NCI-H82 treated with DMSO at 0.1 percent for 48 hours (cell line): ENCODE measurements around the gene FMOD.
A peak's percentile ranks its signal among the peaks of the same experiment; 100 is the strongest.
"Not testable (repeated sequence)": the region's sequence is repeated elsewhere in the genome, so short reads cannot be mapped to it uniquely, and the experiment has no call there.

ENCODE experiments used
- DNase-seq: peaks from one replicate; lab custom pipeline; 2025; ENCODE audit not compliant: unreplicated experiment; lab: John Stamatoyannopoulos, UW

FMOD gene

GRCh38 chr1:203306965-203307541 is 43.9 kb downstream of the FMOD start:
- DNase-seq = no peak

- DNase-seq = no peak
Observed at GRCh38 chr1:203306089-203306964, 44.6 kb downstream of the FMOD start.

GRCh38 chr1:203305809-203306088 is 45.2 kb downstream of the FMOD start:
- DNase-seq = no peak

GRCh38 chr1:203304919-203305808 is 45.8 kb downstream of the FMOD start, which contains the start of gene BTG2:
BTG2 (plus strand) TSS chr1:203305519; CDS start chr1:203305607, 88 bp downstream.
- peak; percentile 74 for DNase-seq

- no peak for DNase-seq
Observed at GRCh38 chr1:203304391-203304918, 46.5 kb downstream of the FMOD start.

- DNase-seq = no peak
Observed at GRCh38 chr1:203302894-203303293, 48.0 kb downstream of the FMOD start.

GRCh38 chr1:203302456-203302855 is 48.5 kb downstream of the FMOD start:
- DNase-seq = no peak

GRCh38 chr1:203301331-203301668 is 49.6 kb downstream of the FMOD start:
- no peak for DNase-seq

GRCh38 chr1:203300441-203301330 is 50.2 kb downstream of the FMOD start:
- no peak for DNase-seq

GRCh38 chr1:203299719-203300429 is 51.0 kb downstream of the FMOD start:
- not testable (repeated sequence) for DNase-seq

- DNase-seq = no peak
Observed at GRCh38 chr1:203299169-203299568, 51.8 kb downstream of the FMOD start.

GRCh38 chr1:203296460-203297073 is 54.4 kb downstream of the FMOD start:
- peak; percentile 71 for DNase-seq

GRCh38 chr1:203295796-203296195 is 55.1 kb downstream of the FMOD start:
- no peak for DNase-seq

GRCh38 chr1:203291201-203292096 is 59.5 kb downstream of the FMOD start:
- peak; percentile 46 for DNase-seq
